MM.1S (cell line): ENCODE results near the gene TMUB2.

Source experiments
- DNase-seq: peaks from one replicate; pipeline ENCODE4 v3.0.0-alpha.2; 2015
- H2AFZ ChIP-seq: fragments of 300-600 bp; sonication (generic); 2 replicates; pipeline ENCODE4 v1.6.0; 2016; ENCODE audit warnings: antibody characterized with exemption, low read length
- H3F3A ChIP-seq: fragments of 300-600 bp; sonication (generic); 2 replicates; pipeline ENCODE4 v1.6.1; 2016; ENCODE audit warnings: mild to moderate bottlenecking, antibody characterized with exemption, low read length, moderate library complexity, mixed read lengths; ENCODE audit not compliant: insufficient read depth
- H3K27ac ChIP-seq: fragments of 300-600 bp; sonication (generic); 2 replicates; pipeline ENCODE4 v1.5.1; 2016; ENCODE audit warnings: mild to moderate bottlenecking, low read length
- H3K27me3 ChIP-seq: fragments of 300-600 bp; sonication (generic); replicated peaks from 2 replicates; pipeline ENCODE4 v1.6.0; 2016; ENCODE audit warnings: low read length; ENCODE audit not compliant: insufficient read depth
- H3K36me3 ChIP-seq: fragments of 300-600 bp; sonication (generic); replicated peaks from 2 replicates; pipeline ENCODE4 v1.6.1; 2016; ENCODE audit warnings: mild to moderate bottlenecking, low read length, mixed read lengths; ENCODE audit not compliant: insufficient read depth
- H3K4me1 ChIP-seq: fragments of 300-600 bp; sonication (generic); 2 replicates; pipeline ENCODE4 v1.6.1; 2016; ENCODE audit warnings: low read length, mixed read lengths
- H3K4me2 ChIP-seq: fragments of 300-600 bp; sonication (generic); 2 replicates; pipeline ENCODE4 v1.6.0; 2016; ENCODE audit warnings: low read depth, low read length
- H3K4me3 ChIP-seq: fragments of 300-600 bp; sonication (generic); 2 replicates; pipeline ENCODE4 v1.5.1; 2016; ENCODE audit warnings: low read length, mixed read lengths
- H3K79me2 ChIP-seq: fragments of 300-600 bp; sonication (generic); 2 replicates; pipeline ENCODE4 v1.6.1; 2016; ENCODE audit warnings: mixed run types, low read length, mixed read lengths
- H3K9ac ChIP-seq: fragments of 300-600 bp; sonication (generic); 2 replicates; pipeline ENCODE4 v1.6.1; 2016; ENCODE audit warnings: low read length, mixed read lengths
- H3K9me2 ChIP-seq: fragments of 300-600 bp; sonication (generic); replicated peaks from 2 replicates; pipeline ENCODE4 v1.6.1; 2016; ENCODE audit warnings: mild to moderate bottlenecking, low read length, mixed read lengths; ENCODE audit not compliant: insufficient read depth
- H3K9me3 ChIP-seq: fragments of 300-600 bp; sonication (generic); replicated peaks from 2 replicates; pipeline ENCODE4 v1.6.1; 2016; ENCODE audit warnings: mild to moderate bottlenecking, low read length, mixed read lengths; ENCODE audit not compliant: insufficient read depth
- H4K20me1 ChIP-seq: fragments of 300-600 bp; sonication (generic); 2 replicates; pipeline ENCODE4 v1.6.1; 2016; ENCODE audit warnings: mild to moderate bottlenecking, low read length, moderate library complexity, mixed read lengths; ENCODE audit not compliant: insufficient read depth
- EZH2 ChIP-seq: fragments of 300-600 bp; sonication (generic); optimal IDR thresholded peaks from 2 replicates; pipeline ENCODE3; 2017; ENCODE audit warnings: low read depth, mild to moderate bottlenecking, antibody characterized with exemption, low read length, mixed read lengths
- EZH2phosphoT487 ChIP-seq: fragments of 300-600 bp; sonication (generic); IDR thresholded peaks from 2 replicates; pipeline ENCODE4 v1.6.1; 2018; ENCODE audit warnings: antibody characterized with exemption, low read length
- TF ChIP-seq, protein P1 (sequence below): fragments of 300-600 bp; sonication (generic); IDR thresholded peaks from 2 replicates; pipeline ENCODE4 v1.5.1; 2016; ENCODE audit warnings: antibody characterized with exemption, low read length, mixed read lengths

Gene TMUB2

DNA sequence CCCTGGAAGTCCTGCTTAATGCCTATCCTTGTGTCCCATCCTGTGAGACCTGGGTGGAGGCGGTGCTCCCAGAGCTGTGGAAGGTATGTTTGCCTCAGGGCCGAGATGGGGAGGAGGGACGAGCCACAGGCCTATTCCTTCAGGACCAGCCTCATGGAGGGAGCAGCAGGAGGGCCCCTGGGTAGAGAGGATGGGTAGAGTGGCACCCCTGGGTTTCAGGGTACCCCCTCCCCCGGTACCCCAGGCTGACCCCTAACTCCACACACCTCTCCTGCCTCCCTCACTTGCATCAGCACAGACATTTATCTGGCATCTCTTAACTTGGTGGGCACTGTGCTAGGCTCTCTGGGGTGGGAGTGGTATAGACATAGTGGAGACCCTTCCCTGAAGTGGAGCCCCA is 9.1 kb upstream of the TMUB2 start:
- no peaks in the 10 kb centered on the region for H3K4me1 ChIP-seq
- H3F3A ChIP-seq: peaks cover 14% of the 10 kb centered on the region
- no peak overlapping the region for H3K9ac ChIP-seq
- no peaks in the 10 kb centered on the region for H3K27me3 ChIP-seq
- no peaks in the 10 kb centered on the region for H4K20me1 ChIP-seq
- H3K79me2 ChIP-seq: peaks cover 26% of the 10 kb centered on the region
- no peak overlapping the region for H3K4me2 ChIP-seq
- TF ChIP-seq, protein P1, sequence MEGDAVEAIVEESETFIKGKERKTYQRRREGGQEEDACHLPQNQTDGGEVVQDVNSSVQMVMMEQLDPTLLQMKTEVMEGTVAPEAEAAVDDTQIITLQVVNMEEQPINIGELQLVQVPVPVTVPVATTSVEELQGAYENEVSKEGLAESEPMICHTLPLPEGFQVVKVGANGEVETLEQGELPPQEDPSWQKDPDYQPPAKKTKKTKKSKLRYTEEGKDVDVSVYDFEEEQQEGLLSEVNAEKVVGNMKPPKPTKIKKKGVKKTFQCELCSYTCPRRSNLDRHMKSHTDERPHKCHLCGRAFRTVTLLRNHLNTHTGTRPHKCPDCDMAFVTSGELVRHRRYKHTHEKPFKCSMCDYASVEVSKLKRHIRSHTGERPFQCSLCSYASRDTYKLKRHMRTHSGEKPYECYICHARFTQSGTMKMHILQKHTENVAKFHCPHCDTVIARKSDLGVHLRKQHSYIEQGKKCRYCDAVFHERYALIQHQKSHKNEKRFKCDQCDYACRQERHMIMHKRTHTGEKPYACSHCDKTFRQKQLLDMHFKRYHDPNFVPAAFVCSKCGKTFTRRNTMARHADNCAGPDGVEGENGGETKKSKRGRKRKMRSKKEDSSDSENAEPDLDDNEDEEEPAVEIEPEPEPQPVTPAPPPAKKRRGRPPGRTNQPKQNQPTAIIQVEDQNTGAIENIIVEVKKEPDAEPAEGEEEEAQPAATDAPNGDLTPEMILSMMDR: no peak
- no peak for TF ChIP-seq EZH2phosphoT487
- no peak for TF ChIP-seq EZH2
- H3K27ac ChIP-seq: no peak overlapping the region
- no peak for DNase-seq
- H3K9me2 ChIP-seq: no peaks in the 10 kb centered on the region
- H2AFZ ChIP-seq: no peak overlapping the region
- no peak overlapping the region for H3K4me3 ChIP-seq
- 0 out of 2 replicates have a peak, but pooled peaks cover 4% of the 10 kb centered on the region for H3K36me3 ChIP-seq
- H3K9me3 ChIP-seq: no peaks in the 10 kb centered on the region

- no peak overlapping the region for H3K9ac ChIP-seq
- 0 out of 2 replicates have a peak, but pooled peaks cover 4% of the 10 kb centered on the region for H3K36me3 ChIP-seq
- no peaks in the 10 kb centered on the region for H3K9me3 ChIP-seq
- peaks cover 14% of the 10 kb centered on the region for H3F3A ChIP-seq
- H3K4me3 ChIP-seq: no peak overlapping the region
- no peak for DNase-seq
- H2AFZ ChIP-seq: no peak overlapping the region
- H3K27ac ChIP-seq: no peak overlapping the region
- H3K9me2 ChIP-seq: no peaks in the 10 kb centered on the region
- H3K27me3 ChIP-seq: no peaks in the 10 kb centered on the region
- H4K20me1 ChIP-seq: no peaks in the 10 kb centered on the region
- H3K4me1 ChIP-seq: 0 out of 2 replicates have a peak, but pooled peaks cover 1% of the 10 kb centered on the region
- no peak overlapping the region for H3K4me2 ChIP-seq
- TF ChIP-seq EZH2 (no peak), EZH2phosphoT487 (no peak)
- TF ChIP-seq, protein P1: no peak
- peaks cover 30% of the 10 kb centered on the region for H3K79me2 ChIP-seq
Measured at GRCh38 chr17:44178133-44178532, 8.6 kb upstream of the TMUB2 start.

DNA sequence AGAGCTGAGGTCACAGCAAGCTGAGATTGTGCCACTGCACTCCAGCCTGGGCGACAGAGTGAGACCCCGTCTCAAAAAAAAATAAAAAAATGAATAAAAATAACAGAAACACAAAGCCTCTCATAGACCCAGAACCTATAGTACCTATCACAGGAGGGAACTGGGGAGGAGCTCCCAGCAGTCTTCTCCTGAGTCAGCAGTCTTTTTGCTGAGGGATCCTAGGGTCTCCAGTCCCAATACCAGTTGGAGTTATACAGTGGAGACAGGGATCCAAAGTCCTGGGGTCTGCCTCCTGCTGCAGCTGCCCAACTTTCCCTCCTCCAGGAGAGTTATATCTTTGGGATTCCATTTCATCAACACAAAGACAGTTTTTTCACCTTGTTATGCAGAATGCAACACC is 3.7 kb upstream of the TMUB2 start:
- no peaks in the 10 kb centered on the region for H3K9me2 ChIP-seq
- no peak overlapping the region for H3K4me3 ChIP-seq
- H4K20me1 ChIP-seq: no peaks in the 10 kb centered on the region
- peaks cover 60% of the 10 kb centered on the region for H3K79me2 ChIP-seq
- H3K9ac ChIP-seq: no peak overlapping the region
- H2AFZ ChIP-seq: no peak overlapping the region
- peaks cover 29% of the 10 kb centered on the region for H3F3A ChIP-seq
- DNase-seq: no peak
- no peaks in the 10 kb centered on the region for H3K27me3 ChIP-seq
- TF ChIP-seq, protein P1: no peak
- no peak for TF ChIP-seq EZH2
- TF ChIP-seq EZH2phosphoT487: no peak
- H3K9me3 ChIP-seq: no peaks in the 10 kb centered on the region
- peaks cover 17% of the 10 kb centered on the region; the same call in 1 of the 2 replicates for H3K4me1 ChIP-seq
- H3K36me3 ChIP-seq: peaks cover 4% of the 10 kb centered on the region; the same call in 1 of the 2 replicates
- H3K4me2 ChIP-seq: no peak overlapping the region
- H3K27ac ChIP-seq: no peak overlapping the region
